Right renal cortex interstitium (tissue), 3 donors: ENCODE measurements around the gene GRPEL2. TPM values are rescaled to one million over a fixed set of nuclear protein-coding genes. Genes with fewer than 3 reads are reported as not detected.
"Not testable (repeated sequence)": the region's sequence is repeated elsewhere in the genome, so short reads cannot be mapped to it uniquely, and the experiment has no call there.

Experiments used
- DNase-seq, 3 donors: peaks; one replicate each; pipeline ENCODE4 v3.0.0-alpha.2; 2013; ENCODE audit warnings: low read depth in 3 of 3, low spot score in 2 of 3
- polyA plus RNA-seq, 3 donors: library from polyadenylated mRNA; unstranded; fragments of 120-200 nt; gene quantifications; one replicate each; pipeline ENCODE4 v1.2.1, GENCODE V29; 2013; ENCODE audit not compliant: insufficient read length in 3 of 3

The GRPEL2 gene
- polyA plus RNA-seq, 3 donors = 17.4 to 18.2 (median 18.1) TPM

- DNase-seq = not testable (repeated sequence)
These were observed 45.8 kb downstream of the GRPEL2 start for GRCh38 chr5:149391076-149391475.

- DNase-seq = no peak
These were observed 46.2 kb downstream of the GRPEL2 start for GRCh38 chr5:149391524-149391923.

GRCh38 chr5:149392718-149393117 is 47.4 kb downstream of the GRPEL2 start:
- DNase-seq = no peak

- not testable (repeated sequence) for DNase-seq
These were observed 49.7 kb downstream of the GRPEL2 start for GRCh38 chr5:149394996-149395395.

GRCh38 chr5:149397530-149397929 is 52.2 kb downstream of the GRPEL2 start:
- no peak for DNase-seq

GRCh38 chr5:149398747-149399266 is 53.5 kb downstream of the GRPEL2 start:
- DNase-seq = not testable (repeated sequence)

- no peak for DNase-seq
These were observed 54.5 kb downstream of the GRPEL2 start for GRCh38 chr5:149399775-149400174.

- DNase-seq = no peak
These were observed 55.0 kb downstream of the GRPEL2 start for GRCh38 chr5:149400304-149400703.

- DNase-seq = no peak
These were observed 55.8 kb downstream of the GRPEL2 start for GRCh38 chr5:149401051-149401450.

- no peak for DNase-seq
These were observed 57.0 kb downstream of the GRPEL2 start for GRCh38 chr5:149402291-149402690.

Other genes starting within 250 kb of the GRPEL2 start
- gene ABLIM3, start 204.0 kb upstream of the GRPEL2 start, polyA plus RNA-seq = 1 to 10 TPM in 2 of 3 donors, under 1 TPM in 1; 0.82 to 1.5 (median 1.1) TPM
- gene AFAP1L1, start 73.6 kb upstream of the GRPEL2 start, polyA plus RNA-seq = 10 to 100 TPM; 17.3 to 18.4 (median 18.3) TPM
- 10 to 100 TPM; 16.0 to 17.4 (median 16.8) TPM for gene PCYOX1L, start 12.5 kb downstream of the GRPEL2 start, polyA plus RNA-seq
- 1 to 10 TPM in 2 of 3 donors, under 1 TPM in 1; 0.69 to 1.6 (median 1.3) TPM for gene IL17B, start 33.8 kb downstream of the GRPEL2 start, polyA plus RNA-seq
- 100 to 1,000 TPM; 188 to 206 (median 196) TPM for gene CSNK1A1, start 205.9 kb downstream of the GRPEL2 start, polyA plus RNA-seq
- 1 to 10 TPM; 5.2 to 6.9 (median 5.6) TPM for gene ARHGEF37, start 236.0 kb downstream of the GRPEL2 start, polyA plus RNA-seq